ENCODE data around the gene IL36RN. TPM values are rescaled to one million over a fixed set of nuclear protein-coding genes. Genes with fewer than 3 reads are reported as not detected.

Gene IL36RN
- total and polyA plus RNA-seq, 2 of the 13 experiments (the other 11 are each of a cell fraction or from before 2014, with no cell fraction given): not detected

DNA sequence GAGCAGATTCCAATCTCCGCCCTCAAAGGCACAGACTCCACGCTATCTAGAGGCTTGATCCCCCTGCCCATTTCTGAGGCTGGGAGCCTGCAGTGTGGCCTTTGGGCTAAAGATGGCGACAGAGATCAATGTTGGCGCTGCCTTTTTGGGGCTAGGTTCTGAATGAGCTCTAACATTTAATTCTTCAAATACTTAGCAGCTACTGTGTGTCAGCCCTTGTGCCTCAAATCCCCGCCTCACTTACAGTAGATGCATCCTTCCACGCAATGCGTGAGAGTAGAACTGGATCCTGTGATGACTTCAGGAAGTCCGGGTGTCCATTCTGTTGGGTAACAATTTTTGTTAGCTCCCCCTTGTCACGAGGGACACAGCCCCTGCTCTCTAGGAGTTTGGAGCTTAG lies 21.1 kb downstream of the IL36RN start (continued):
- TF ChIP-seq ZNF138 (CRISPR knock-in tag; IDR thresholded peaks at IDR 0.05; ENCODE audit: low read depth) (no peak), ZNF543 (CRISPR knock-in tag; IDR thresholded peaks at IDR 0.05) (no peak), ZNF567 (CRISPR knock-in tag; IDR thresholded peaks at IDR 0.05; ENCODE audit: borderline replicate concordance) (0 out of 2 replicates have a peak, but pooled peaks have one; percentile 19), THRA (CRISPR knock-in tag; IDR thresholded peaks at IDR 0.05; ENCODE audit: borderline replicate concordance) (0 out of 2 replicates have a peak, but pooled peaks have one; percentile 32), HNRNPUL1 (IDR thresholded peaks at IDR 0.05; ENCODE audit: low read depth, low read length) (no peak), DNMT3B (CRISPR knock-in tag; conservative IDR thresholded peaks at IDR 0.05) (0 out of 2 replicates have a peak, but pooled peaks have one; percentile 36), ZMYM4 (CRISPR knock-in tag; IDR thresholded peaks at IDR 0.05) (no peak), ZBTB21 (CRISPR knock-in tag; IDR thresholded peaks at IDR 0.05) (no peak), FOXO1 (CRISPR knock-in tag; IDR thresholded peaks at IDR 0.05) (0 out of 2 replicates have a peak, but pooled peaks have one; percentile 28), MBD4 (IDR thresholded peaks at IDR 0.05; ENCODE audit: borderline replicate concordance, low read length) (no peak), ZUFSP (CRISPR knock-in tag; IDR thresholded peaks at IDR 0.05; ENCODE audit: borderline replicate concordance) (no peak), ATF7-NPFF (CRISPR knock-in tag; IDR thresholded peaks at IDR 0.05; ENCODE audit: low read depth) (no peak), MEF2D (CRISPR knock-in tag; IDR thresholded peaks at IDR 0.05) (no peak), KLF16 (CRISPR knock-in tag; IDR thresholded peaks at IDR 0.05) (peak in 1 of 2 experiments; percentile 75; a peak in 1 of 4 replicates), XBP1 (CRISPR knock-in tag; IDR thresholded peaks at IDR 0.05) (no peak), KLF9 (CRISPR knock-in tag; IDR thresholded peaks at IDR 0.05; ENCODE audit: low read depth) (no peak), REPIN1 (CRISPR knock-in tag; IDR thresholded peaks at IDR 0.05; ENCODE audit: borderline replicate concordance, low read depth) (peak; percentile 48; the same call in 1 of the 2 replicates), CSRNP2 (CRISPR knock-in tag; conservative IDR thresholded peaks at IDR 0.05; ENCODE audit: low read depth) (no peak), ZNF558 (CRISPR knock-in tag; IDR thresholded peaks at IDR 0.05; ENCODE audit: borderline replicate concordance) (no peak), SOX6 (IDR thresholded peaks at IDR 0.05) (no peak), SOX6 (CRISPR knock-in tag; IDR thresholded peaks at IDR 0.05) (peak; percentile 39; the same call in 1 of the 2 replicates), SIX4 (CRISPR knock-in tag; IDR thresholded peaks at IDR 0.05) (no peak), ZBTB8A (CRISPR knock-in tag; IDR thresholded peaks at IDR 0.05; ENCODE audit: borderline replicate concordance, low read depth) (no peak)
- TF ChIP-seq, protein P1, sequence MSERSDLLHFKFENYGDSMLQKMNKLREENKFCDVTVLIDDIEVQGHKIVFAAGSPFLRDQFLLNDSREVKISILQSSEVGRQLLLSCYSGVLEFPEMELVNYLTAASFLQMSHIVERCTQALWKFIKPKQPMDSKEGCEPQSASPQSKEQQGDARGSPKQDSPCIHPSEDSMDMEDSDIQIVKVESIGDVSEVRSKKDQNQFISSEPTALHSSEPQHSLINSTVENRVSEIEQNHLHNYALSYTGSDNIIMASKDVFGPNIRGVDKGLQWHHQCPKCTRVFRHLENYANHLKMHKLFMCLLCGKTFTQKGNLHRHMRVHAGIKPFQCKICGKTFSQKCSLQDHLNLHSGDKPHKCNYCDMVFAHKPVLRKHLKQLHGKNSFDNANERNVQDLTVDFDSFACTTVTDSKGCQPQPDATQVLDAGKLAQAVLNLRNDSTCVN (CRISPR knock-in tag; IDR thresholded peaks at IDR 0.05; ENCODE audit: borderline replicate concordance): peak; percentile 42; the same call in 1 of the 2 replicates
- TF ChIP-seq, protein P2, sequence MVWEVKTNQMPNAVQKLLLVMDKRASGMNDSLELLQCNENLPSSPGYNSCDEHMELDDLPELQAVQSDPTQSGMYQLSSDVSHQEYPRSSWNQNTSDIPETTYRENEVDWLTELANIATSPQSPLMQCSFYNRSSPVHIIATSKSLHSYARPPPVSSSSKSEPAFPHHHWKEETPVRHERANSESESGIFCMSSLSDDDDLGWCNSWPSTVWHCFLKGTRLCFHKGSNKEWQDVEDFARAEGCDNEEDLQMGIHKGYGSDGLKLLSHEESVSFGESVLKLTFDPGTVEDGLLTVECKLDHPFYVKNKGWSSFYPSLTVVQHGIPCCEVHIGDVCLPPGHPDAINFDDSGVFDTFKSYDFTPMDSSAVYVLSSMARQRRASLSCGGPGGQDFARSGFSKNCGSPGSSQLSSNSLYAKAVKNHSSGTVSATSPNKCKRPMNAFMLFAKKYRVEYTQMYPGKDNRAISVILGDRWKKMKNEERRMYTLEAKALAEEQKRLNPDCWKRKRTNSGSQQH (CRISPR knock-in tag; IDR thresholded peaks at IDR 0.05; ENCODE audit: low read depth): no peak

All from HepG2 (cell line).